Ishikawa (cell line): ENCODE measurements around the gene AKAP6.

Experiments used
- CEBPB ChIP-seq: IDR thresholded peaks from 2 replicates; pipeline ENCODE4 v1.6.1; 2012
- CREB1 ChIP-seq: IDR thresholded peaks from 2 replicates; pipeline ENCODE4 v1.6.1; 2012; ENCODE audit warnings: low read depth
- EGR1 ChIP-seq: IDR thresholded peaks from 2 replicates; pipeline ENCODE4 v1.6.1; 2012
- EP300 ChIP-seq: IDR thresholded peaks from 2 replicates; pipeline ENCODE4 v1.6.1; 2012; ENCODE audit warnings: borderline replicate concordance
- FOXM1 ChIP-seq: IDR thresholded peaks from 2 replicates; pipeline ENCODE4 v1.6.1; 2012; ENCODE audit warnings: low read depth, borderline replicate concordance
- MAX ChIP-seq: IDR thresholded peaks from 2 replicates; pipeline ENCODE4 v1.6.1; 2012
- NFIC ChIP-seq: IDR thresholded peaks from 2 replicates; pipeline ENCODE4 v1.6.1; 2012
- RAD21 ChIP-seq: IDR thresholded peaks from 2 replicates; pipeline ENCODE4 v1.6.1; 2012; ENCODE audit warnings: low read depth
- REST ChIP-seq: IDR thresholded peaks from 2 replicates; pipeline ENCODE4 v1.6.1; 2012; ENCODE audit warnings: low read depth, mild to moderate bottlenecking
- TAF1 ChIP-seq: IDR thresholded peaks from 2 replicates; pipeline ENCODE4 v1.6.1; 2012; ENCODE audit warnings: low read depth, mild to moderate bottlenecking
- TCF12 ChIP-seq: IDR thresholded peaks from 2 replicates; pipeline ENCODE4 v1.6.1; 2012; ENCODE audit warnings: low read depth
- TEAD4 ChIP-seq: IDR thresholded peaks from 2 replicates; pipeline ENCODE4 v1.6.1; 2012
- USF1 ChIP-seq: IDR thresholded peaks from 2 replicates; pipeline ENCODE4 v1.6.1; 2012
- YY1 ChIP-seq: IDR thresholded peaks from 2 replicates; pipeline ENCODE4 v1.6.1; 2012; ENCODE audit warnings: low read depth
- ZBTB7A ChIP-seq: IDR thresholded peaks from 2 replicates; pipeline ENCODE4 v1.6.1; 2012; ENCODE audit warnings: low read depth

AKAP6 gene

GRCh38 chr14:32509632-32510187, 180.6 kb downstream of the AKAP6 start:
- TF ChIP-seq RAD21 (no peak), REST (no peak), NFIC (peak; percentile 77), YY1 (no peak), EP300 (peak; percentile 50; the same call in 1 of the 2 replicates), MAX (0 out of 2 replicates have a peak, but pooled peaks have one; percentile 35), CEBPB (peak; percentile 58), TCF12 (peak; percentile 49), EGR1 (0 out of 2 replicates have a peak, but pooled peaks have one; percentile 16), USF1 (peak; percentile 11; the same call in 1 of the 2 replicates), ZBTB7A (no peak), TAF1 (no peak), TEAD4 (peak; percentile 47; the same call in 1 of the 2 replicates), CREB1 (no peak), FOXM1 (0 out of 2 replicates have a peak, but pooled peaks have one; percentile 21)

- no peak for TF ChIP-seq EGR1
- TF ChIP-seq ZBTB7A: no peak
- no peak for TF ChIP-seq CEBPB
- TF ChIP-seq RAD21: no peak
- no peak for TF ChIP-seq FOXM1
- TF ChIP-seq TCF12: no peak
- no peak for TF ChIP-seq EP300
- TF ChIP-seq USF1: no peak
- TF ChIP-seq CREB1: no peak
- TF ChIP-seq REST: no peak
- no peak for TF ChIP-seq NFIC
- TF ChIP-seq YY1: no peak
- TF ChIP-seq TAF1: no peak
- no peak for TF ChIP-seq MAX
- no peak for TF ChIP-seq TEAD4
Measured at GRCh38 chr14:32510815-32511214, 181.7 kb downstream of the AKAP6 start.

GRCh38 chr14:32512348-32512747, 183.2 kb downstream of the AKAP6 start:
- TF ChIP-seq NFIC: no peak
- TF ChIP-seq MAX: no peak
- no peak for TF ChIP-seq USF1
- no peak for TF ChIP-seq TAF1
- no peak for TF ChIP-seq YY1
- no peak for TF ChIP-seq EGR1
- TF ChIP-seq CEBPB: no peak
- no peak for TF ChIP-seq CREB1
- no peak for TF ChIP-seq FOXM1
- no peak for TF ChIP-seq TEAD4
- TF ChIP-seq TCF12: no peak
- TF ChIP-seq ZBTB7A: no peak
- TF ChIP-seq EP300: no peak
- TF ChIP-seq RAD21: no peak

- TF ChIP-seq USF1 (no peak), RAD21 (no peak), NFIC (no peak), TEAD4 (no peak), TAF1 (no peak)
Measured at GRCh38 chr14:32512813-32513212, 183.7 kb downstream of the AKAP6 start.
